ENCODE measurements around the gene SIRT4.

DNA sequence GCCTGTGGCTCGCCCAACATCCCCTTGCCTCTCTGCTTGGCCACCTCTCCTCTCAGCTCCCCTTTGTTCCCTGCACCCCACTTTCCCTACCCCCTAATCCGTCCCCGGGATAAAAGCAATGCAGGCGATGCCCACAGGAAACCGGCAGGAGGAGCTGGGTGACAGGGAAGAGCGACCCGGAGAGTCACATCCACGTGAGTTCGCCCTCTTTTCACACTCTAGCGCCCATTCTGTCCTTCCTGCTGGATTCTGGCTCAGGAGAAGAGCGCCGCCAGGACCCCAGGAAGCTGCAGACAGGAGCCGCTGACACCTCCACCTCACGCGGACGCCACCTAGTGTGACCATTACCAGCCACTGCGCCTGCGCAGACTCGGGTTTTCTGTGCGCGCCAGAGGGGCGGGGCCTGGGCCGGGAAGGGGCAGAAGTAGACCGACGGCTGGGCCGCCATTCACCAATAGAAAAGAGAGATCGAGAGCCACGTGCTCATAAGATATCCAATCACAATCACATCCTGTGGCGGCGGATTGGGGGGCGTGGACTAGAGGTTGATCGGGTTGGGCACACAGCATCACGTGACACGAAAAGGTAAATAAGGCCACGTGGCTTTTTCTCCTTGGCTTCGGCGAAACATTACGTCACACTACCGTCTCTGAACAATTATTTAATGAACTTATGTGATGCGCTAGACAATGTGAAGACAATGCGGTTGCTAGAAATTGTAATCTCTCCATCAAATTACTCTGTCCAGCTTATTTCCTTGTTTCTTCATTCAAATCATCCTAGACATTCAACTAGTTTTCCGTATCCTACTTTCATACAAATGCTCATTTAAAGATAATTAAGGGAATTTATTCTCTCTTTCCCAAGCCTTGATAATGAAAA lies 15.3 kb downstream of the SIRT4 start:
- TF ChIP-seq, protein P1, sequence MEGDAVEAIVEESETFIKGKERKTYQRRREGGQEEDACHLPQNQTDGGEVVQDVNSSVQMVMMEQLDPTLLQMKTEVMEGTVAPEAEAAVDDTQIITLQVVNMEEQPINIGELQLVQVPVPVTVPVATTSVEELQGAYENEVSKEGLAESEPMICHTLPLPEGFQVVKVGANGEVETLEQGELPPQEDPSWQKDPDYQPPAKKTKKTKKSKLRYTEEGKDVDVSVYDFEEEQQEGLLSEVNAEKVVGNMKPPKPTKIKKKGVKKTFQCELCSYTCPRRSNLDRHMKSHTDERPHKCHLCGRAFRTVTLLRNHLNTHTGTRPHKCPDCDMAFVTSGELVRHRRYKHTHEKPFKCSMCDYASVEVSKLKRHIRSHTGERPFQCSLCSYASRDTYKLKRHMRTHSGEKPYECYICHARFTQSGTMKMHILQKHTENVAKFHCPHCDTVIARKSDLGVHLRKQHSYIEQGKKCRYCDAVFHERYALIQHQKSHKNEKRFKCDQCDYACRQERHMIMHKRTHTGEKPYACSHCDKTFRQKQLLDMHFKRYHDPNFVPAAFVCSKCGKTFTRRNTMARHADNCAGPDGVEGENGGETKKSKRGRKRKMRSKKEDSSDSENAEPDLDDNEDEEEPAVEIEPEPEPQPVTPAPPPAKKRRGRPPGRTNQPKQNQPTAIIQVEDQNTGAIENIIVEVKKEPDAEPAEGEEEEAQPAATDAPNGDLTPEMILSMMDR (conservative IDR thresholded peaks at IDR 0.05; ENCODE audit: low read depth, low read length), result peak; percentile 77
- TF ChIP-seq EZH2 (IDR thresholded peaks at IDR 0.05; ENCODE audit: borderline replicate concordance, low read depth, low read length, poor library complexity, severe bottlenecking), result no peak

All from A673 (cell line).